ENCODE measurements around the gene FURIN. TPM values are rescaled to one million over a fixed set of nuclear protein-coding genes. Genes with fewer than 3 reads are reported as not detected.

FURIN gene
- total and polyA plus RNA-seq, 2 of the 8 experiments (the other 6 are each of a cell fraction or from before 2014, with no cell fraction given), result 15.8 to 32.1 TPM

DNA sequence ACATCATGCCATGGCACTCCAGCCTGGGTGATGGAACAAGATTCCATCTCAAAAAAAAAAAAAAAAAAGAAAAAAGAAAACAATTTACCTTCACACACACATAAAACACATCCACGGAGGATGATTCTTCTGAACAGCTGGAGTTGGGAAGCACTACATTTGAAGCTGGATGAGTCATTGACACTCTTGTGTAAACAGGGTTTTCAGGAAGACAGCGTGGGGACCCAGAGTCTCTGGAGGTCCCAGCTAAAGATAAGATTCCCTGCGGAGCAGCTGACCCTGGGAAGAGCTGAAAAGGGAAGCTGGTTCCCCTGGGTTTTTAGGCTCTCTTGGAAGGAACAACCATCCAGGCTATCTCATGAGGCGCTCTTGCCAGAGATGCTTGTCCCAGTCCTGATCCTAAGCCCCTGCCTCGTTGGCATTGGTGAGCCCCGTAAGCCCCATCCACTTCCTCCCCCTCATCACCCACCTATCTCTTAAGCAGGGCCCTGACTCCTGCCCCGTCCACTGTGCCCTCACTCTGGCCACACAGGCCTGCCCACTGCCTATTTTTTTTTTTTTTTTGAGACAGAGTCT lies 32.0 kb upstream of the FURIN start:
- DNase-seq (ENCODE audit: low read depth in 1 of 2, low spot score in 2 of 2), result no peak
- Histone ChIP-seq H4K91ac (replicated peaks; ENCODE audit: insufficient read length, low read length) (no peak overlapping the region), H3K9ac (replicated peaks in 1 of 4; ENCODE audit: extremely low read depth in 1 of 4, low read depth in 3 of 4, low read length in 3 of 4) (no peak overlapping the region), H3K79me1 (ENCODE audit: low read depth, low read length) (no peaks in the 10 kb centered on the region), H3K14ac (ENCODE audit: insufficient read length) (no peak overlapping the region), H3K4me2 (ENCODE audit: insufficient read depth in 1 of 2, low read depth in 2 of 2, low read length in 2 of 2) (no peak overlapping the region), H3K23ac (ENCODE audit: insufficient read length) (no peak overlapping the region), H2AFZ (ENCODE audit: low read length) (no peak overlapping the region), H4K20me1 (replicated peaks in 1 of 2; ENCODE audit: control insufficient read depth in 1 of 2, insufficient read depth in 2 of 2, low read length in 2 of 2) (no peaks in the 10 kb centered on the region), H2BK15ac (ENCODE audit: low read length) (no peak overlapping the region), H3K36me3 (ENCODE audit: control insufficient read depth in 2 of 4, insufficient read depth in 4 of 4, low read length in 3 of 4) (no peaks in the 10 kb centered on the region), H4K8ac (ENCODE audit: extremely low read depth, insufficient read depth, low read length) (no peak overlapping the region), H3K4ac (replicated peaks; ENCODE audit: insufficient read length, low read depth, low read length) (no peak overlapping the region), H3K27ac (ENCODE audit: low read depth, low read length) (no peak overlapping the region), H2BK20ac (ENCODE audit: low read length) (no peak overlapping the region), H2BK120ac (replicated peaks; ENCODE audit: low read depth, low read length) (no peak overlapping the region), H2BK12ac (ENCODE audit: low read depth, low read length) (0 out of 2 replicates have a peak overlapping the region, but pooled peaks have one; percentile 50), H3K18ac (ENCODE audit: extremely low read depth, low read length) (no peak overlapping the region), H3K27me3 (replicated peaks in 1 of 4; ENCODE audit: control insufficient read depth in 3 of 4, extremely low read depth in 1 of 4, insufficient read depth in 3 of 4, low read length in 3 of 4) (no peaks in the 10 kb centered on the region; a peak in 1 of 7 replicates), H3K56ac (replicated peaks; ENCODE audit: insufficient read length, low read depth, low read length) (no peak overlapping the region), H3K4me1 (replicated peaks in 1 of 4; ENCODE audit: control insufficient read depth in 3 of 4, insufficient read depth in 4 of 4, low read length in 3 of 4) (peaks cover 6 to 21% (median 18%) of the 10 kb centered on the region in 4 experiments), H3K23me2 (ENCODE audit: low read depth, low read length) (no peaks in the 10 kb centered on the region), H3K4me3 (ENCODE audit: extremely low read depth in 1 of 4, insufficient read depth in 2 of 4, low read depth in 3 of 4, low read length in 4 of 4) (no peak overlapping the region), H2AK5ac (ENCODE audit: low read depth, low read length) (no peak overlapping the region), H2BK5ac (ENCODE audit: low read depth, low read length) (no peak overlapping the region; the same call in 1 of the 2 replicates), H3K9me3 (ENCODE audit: insufficient read depth in 2 of 2, low read depth in 1 of 2, low read length in 1 of 2) (no peaks in the 10 kb centered on the region), H4K5ac (ENCODE audit: insufficient read length, low read depth, low read length) (no peak overlapping the region), H3K79me2 (ENCODE audit: control insufficient read depth in 1 of 2, insufficient read depth in 2 of 2, low read length in 2 of 2) (no peaks in the 10 kb centered on the region)
- no peak for FAIRE-seq
- 72% methylated on average over 5 of the region's 7 CpGs; no CpG with 5 or more reads in 1 of the 2 experiments for WGBS, 2 experiments (ENCODE audit: extremely low coverage in 1 of 2, insufficient coverage in 1 of 2, insufficient read length in 1 of 2, insufficient replicate concordance in 2 of 2, low coverage in 1 of 2, low lambda C conversion rate in 2 of 2, missing lambda C conversion rate in 1 of 2)
- CTCF ChIA-PET (ENCODE audit: partially characterized antibody), result interaction anchor here (1.3 kb wide), 2 partner anchors 50 to 97 kb away, joined by 3 to 6 read pairs; no protein-coding TSS in a partner anchor
- POLR2A ChIA-PET (ENCODE audit: partially characterized antibody), result no interaction called here
- TF ChIP-seq RAD21 (IDR thresholded peaks at IDR 0.05 in 1 of 2, conservative IDR thresholded peaks at IDR 0.05 in 1 of 2; ENCODE audit: low read depth in 2 of 2, low read length in 2 of 2), result no peak
- TF ChIP-seq, protein P1, sequence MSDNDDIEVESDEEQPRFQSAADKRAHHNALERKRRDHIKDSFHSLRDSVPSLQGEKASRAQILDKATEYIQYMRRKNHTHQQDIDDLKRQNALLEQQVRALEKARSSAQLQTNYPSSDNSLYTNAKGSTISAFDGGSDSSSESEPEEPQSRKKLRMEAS (IDR thresholded peaks at IDR 0.05), result no peak
- no peak for TF ChIP-seq RFX5 (IDR thresholded peaks at IDR 0.05; ENCODE audit: borderline replicate concordance, low read depth, low read length)
- no peak for TF ChIP-seq MAFK (IDR thresholded peaks at IDR 0.05; ENCODE audit: low read depth, low read length)
- TF ChIP-seq, protein P2, sequence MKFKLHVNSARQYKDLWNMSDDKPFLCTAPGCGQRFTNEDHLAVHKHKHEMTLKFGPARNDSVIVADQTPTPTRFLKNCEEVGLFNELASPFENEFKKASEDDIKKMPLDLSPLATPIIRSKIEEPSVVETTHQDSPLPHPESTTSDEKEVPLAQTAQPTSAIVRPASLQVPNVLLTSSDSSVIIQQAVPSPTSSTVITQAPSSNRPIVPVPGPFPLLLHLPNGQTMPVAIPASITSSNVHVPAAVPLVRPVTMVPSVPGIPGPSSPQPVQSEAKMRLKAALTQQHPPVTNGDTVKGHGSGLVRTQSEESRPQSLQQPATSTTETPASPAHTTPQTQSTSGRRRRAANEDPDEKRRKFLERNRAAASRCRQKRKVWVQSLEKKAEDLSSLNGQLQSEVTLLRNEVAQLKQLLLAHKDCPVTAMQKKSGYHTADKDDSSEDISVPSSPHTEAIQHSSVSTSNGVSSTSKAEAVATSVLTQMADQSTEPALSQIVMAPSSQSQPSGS (IDR thresholded peaks at IDR 0.05; ENCODE audit: low read length), result no peak
- TF ChIP-seq SAP30 (IDR thresholded peaks at IDR 0.05; ENCODE audit: insufficient read depth, insufficient replicate concordance, low read length), result no peak
- no peak for TF ChIP-seq TAF1 (IDR thresholded peaks at IDR 0.05; ENCODE audit: low read depth, low read length)
- TF ChIP-seq, protein P3, sequence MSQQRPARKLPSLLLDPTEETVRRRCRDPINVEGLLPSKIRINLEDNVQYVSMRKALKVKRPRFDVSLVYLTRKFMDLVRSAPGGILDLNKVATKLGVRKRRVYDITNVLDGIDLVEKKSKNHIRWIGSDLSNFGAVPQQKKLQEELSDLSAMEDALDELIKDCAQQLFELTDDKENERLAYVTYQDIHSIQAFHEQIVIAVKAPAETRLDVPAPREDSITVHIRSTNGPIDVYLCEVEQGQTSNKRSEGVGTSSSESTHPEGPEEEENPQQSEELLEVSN (IDR thresholded peaks at IDR 0.05), result no peak
- TF ChIP-seq POLR2AphosphoS5 (IDR thresholded peaks at IDR 0.05; ENCODE audit: low read depth, low read length), result no peak
- no peak for TF ChIP-seq CEBPB (IDR thresholded peaks at IDR 0.05; ENCODE audit: low read depth, low read length)

All from H1 (cell line).